Kidney epithelial cell (primary cell): Measurements from ENCODE around the gene FOCAD. TPM values are rescaled to one million over a fixed set of nuclear protein-coding genes. Genes with fewer than 3 reads are reported as not detected.

Source experiments
- DNase-seq: peaks from one replicate; pipeline ENCODE4 v3.0.0-alpha.2; 2010; ENCODE audit warnings: low read depth
- H3K27me3 ChIP-seq: 2 replicates; pipeline ENCODE4 v1.6.0; 2011; ENCODE audit warnings: low read length; ENCODE audit not compliant: control insufficient read depth, insufficient read depth
- H3K36me3 ChIP-seq: 2 replicates; pipeline ENCODE4 v1.5.1; 2011; ENCODE audit warnings: low read length; ENCODE audit not compliant: control insufficient read depth, insufficient read depth
- H3K4me3 ChIP-seq: 2 replicates; pipeline ENCODE4 v1.5.1; 2011; ENCODE audit warnings: low read depth, mild to moderate bottlenecking, control low read depth, low read length
- CTCF ChIP-seq: IDR thresholded peaks from 2 replicates; pipeline ENCODE4 v1.5.1; 2011; ENCODE audit warnings: mild to moderate bottlenecking, moderate library complexity, low read length, control low read depth, inconsistent platforms; ENCODE audit not compliant: insufficient read depth, poor library complexity, severe bottlenecking
- total RNA-seq: library from RNA; depleted of rRNA; stranded (reverse); fragments of >200 nt; gene quantifications from 2 replicates; pipeline ENCODE4 v1.2.3, GENCODE V29; 2015

FOCAD gene
- total RNA-seq, 1 donor from 2014 or later, result 62.9 TPM

GRCh38 chr9:20642045-20642444 is 42.0 kb upstream of the FOCAD start:
- Histone ChIP-seq H3K4me3 (no peak overlapping the region), H3K36me3 (no peaks in the 10 kb centered on the region), H3K27me3 (no peaks in the 10 kb centered on the region)
- TF ChIP-seq CTCF, result no peak
- DNase-seq, result no peak

- no peak overlapping the region for H3K4me3 ChIP-seq
- no peak for TF ChIP-seq CTCF
- H3K36me3 ChIP-seq, result no peaks in the 10 kb centered on the region
- no peaks in the 10 kb centered on the region for H3K27me3 ChIP-seq
- no peak for DNase-seq
Measured at GRCh38 chr9:20643660-20644059, 40.4 kb upstream of the FOCAD start.

GRCh38 chr9:20646656-20647055 is 37.4 kb upstream of the FOCAD start:
- no peak for TF ChIP-seq CTCF
- no peak for DNase-seq
- H3K36me3 ChIP-seq, result no peaks in the 10 kb centered on the region
- no peaks in the 10 kb centered on the region for H3K27me3 ChIP-seq
- no peak overlapping the region for H3K4me3 ChIP-seq

GRCh38 chr9:20649381-20649780 is 34.7 kb upstream of the FOCAD start:
- no peaks in the 10 kb centered on the region for H3K36me3 ChIP-seq
- no peak overlapping the region for H3K4me3 ChIP-seq
- no peak for DNase-seq
- H3K27me3 ChIP-seq, result no peaks in the 10 kb centered on the region
- TF ChIP-seq CTCF, result no peak

- no peak for DNase-seq
- no peaks in the 10 kb centered on the region for H3K27me3 ChIP-seq
- TF ChIP-seq CTCF, result no peak
- H3K36me3 ChIP-seq, result no peaks in the 10 kb centered on the region
- H3K4me3 ChIP-seq, result no peak overlapping the region
Measured at GRCh38 chr9:20650313-20650712, 33.7 kb upstream of the FOCAD start.

- no peaks in the 10 kb centered on the region for H3K27me3 ChIP-seq
- no peaks in the 10 kb centered on the region for H3K36me3 ChIP-seq
- no peak for DNase-seq
- TF ChIP-seq CTCF, result no peak
- no peak overlapping the region for H3K4me3 ChIP-seq
Measured at GRCh38 chr9:20650750-20651299, 33.2 kb upstream of the FOCAD start.
